GM12892 (cell line): Measurements from ENCODE around the gene HCN4.

Experiments
- POLR2A ChIP-seq: IDR thresholded peaks from 2 replicates; pipeline ENCODE4 v1.6.1; 2011; ENCODE audit warnings: low read depth, low read length, control low read depth
- POLR2AphosphoS5 ChIP-seq: IDR thresholded peaks from 2 replicates; pipeline ENCODE4 v1.6.1; 2011; ENCODE audit warnings: low read depth, low read length, control low read depth
- TAF1 ChIP-seq: IDR thresholded peaks from 2 replicates; pipeline ENCODE4 v1.6.1; 2011; ENCODE audit warnings: low read depth, mild to moderate bottlenecking, control low read depth, low read length, borderline replicate concordance

GRCh38 chr15:73282567-73283365, 86.0 kb downstream of the HCN4 start:
- no peak for TF ChIP-seq POLR2A
- no peak for TF ChIP-seq POLR2AphosphoS5
- TF ChIP-seq TAF1 = no peak
